Fibroblast of skin of left biceps (primary cell): ENCODE measurements around the gene SPATA46.

Experiments
- DNase-seq, 2 experiments: peaks; one replicate each; pipeline ENCODE4 v3.0.0-alpha.2; 2013; ENCODE audit warnings: low read depth in 2 of 2

Gene SPATA46

GRCh38 chr1:162374406-162374805 is 2.2 kb downstream of the SPATA46 start:
- DNase-seq: no peak

DNA sequence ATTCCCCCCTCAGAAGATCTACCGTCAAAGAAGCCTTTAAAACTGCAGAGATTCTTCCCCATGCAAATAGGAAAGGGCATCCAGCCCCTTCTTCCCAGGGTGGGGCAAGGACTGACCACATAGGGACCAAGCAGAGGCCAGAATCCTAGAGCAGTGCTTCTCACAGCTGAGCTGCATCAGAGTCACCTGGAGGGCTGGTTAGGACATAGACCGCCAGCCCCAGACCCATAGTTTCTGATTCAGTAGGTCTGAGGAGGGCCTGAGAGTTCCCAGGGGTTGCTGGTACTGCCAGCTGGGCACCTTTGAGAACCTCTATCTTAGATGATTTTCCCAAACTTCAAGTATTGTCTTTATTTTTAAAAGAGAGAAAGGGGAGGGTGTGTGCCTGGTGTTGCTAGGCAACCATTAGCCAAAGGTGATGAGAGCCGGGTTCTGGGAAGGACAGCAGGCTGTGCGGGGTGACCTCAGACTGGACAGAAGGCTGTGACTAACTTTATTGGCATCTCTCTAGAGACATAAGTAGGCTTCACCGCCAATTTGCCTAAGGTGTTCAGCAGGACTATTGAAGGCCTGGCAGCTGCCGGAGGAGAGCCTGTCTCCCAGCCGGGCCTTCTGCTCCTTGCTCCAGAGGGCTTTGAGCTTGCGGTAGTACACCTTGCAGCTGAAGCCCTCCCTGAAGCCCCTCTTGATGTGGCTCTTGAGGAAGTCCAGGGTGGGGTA is 3.0 kb downstream of the SPATA46 start:
- DNase-seq: no peak

GRCh38 chr1:162373072-162373427 is 3.6 kb downstream of the SPATA46 start:
- no peak for DNase-seq

GRCh38 chr1:162372159-162373071 is 4.2 kb downstream of the SPATA46 start:
- DNase-seq: no peak

DNA sequence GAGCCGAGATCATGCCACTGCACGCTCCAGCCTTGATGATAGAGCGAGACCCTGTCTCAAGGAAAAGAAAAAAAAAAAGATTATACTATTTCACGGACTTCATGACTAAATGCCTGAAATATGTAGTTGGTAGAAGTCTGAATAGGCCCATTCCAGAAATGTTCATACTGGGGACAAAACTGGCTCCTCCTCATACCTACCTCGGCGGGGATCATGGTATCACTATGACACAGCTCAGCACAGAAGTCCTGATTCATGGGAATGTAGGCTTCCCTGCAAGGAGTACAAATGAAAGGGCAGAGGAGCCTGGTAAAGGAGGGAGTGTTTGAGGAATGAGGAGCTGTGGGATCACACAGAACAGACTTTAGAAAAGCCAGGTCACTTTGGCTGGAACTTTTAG is 5.0 kb downstream of the SPATA46 start:
- no peak for DNase-seq

DNA sequence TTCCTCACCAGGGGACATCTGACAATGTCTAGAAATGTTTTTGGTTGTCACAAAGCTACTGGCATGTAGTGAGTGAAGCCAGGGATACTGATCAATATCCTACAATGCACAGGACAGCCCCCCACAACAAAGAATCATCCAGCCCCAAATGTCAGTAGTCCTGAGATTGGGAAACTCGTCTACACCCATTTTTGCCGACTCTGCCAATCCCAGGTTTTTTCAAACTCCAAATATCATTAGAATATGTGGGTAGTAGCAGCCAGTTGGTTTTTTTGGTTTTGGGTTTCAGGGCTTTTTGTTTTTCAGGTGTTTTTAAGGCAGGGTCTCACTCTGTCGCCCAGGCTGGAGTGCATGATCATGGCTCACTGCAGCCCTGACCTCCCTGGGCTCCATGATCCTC is 5.9 kb downstream of the SPATA46 start:
- no peak for DNase-seq

DNA sequence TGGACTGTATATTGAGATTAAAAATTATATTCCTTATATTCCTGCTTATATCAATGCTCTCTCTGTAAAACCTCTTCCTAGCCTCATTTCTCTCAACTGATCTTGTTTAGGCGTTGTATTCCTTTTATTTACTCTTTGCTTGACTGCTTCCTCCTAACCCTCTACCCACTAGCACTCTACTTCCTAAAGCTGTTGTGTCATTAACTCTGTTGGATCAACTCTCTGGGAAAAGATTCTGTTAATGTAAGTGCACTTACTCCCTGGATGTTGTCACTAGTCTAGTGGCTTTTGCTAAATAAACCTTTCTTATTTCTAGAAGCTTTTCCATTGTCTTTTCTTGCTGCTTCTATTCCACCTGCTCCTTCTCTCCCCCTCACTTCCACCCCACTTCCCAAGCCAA is 6.5 kb downstream of the SPATA46 start:
- DNase-seq: no peak

GRCh38 chr1:162369571-162369970 is 7.1 kb downstream of the SPATA46 start:
- DNase-seq: no peak

DNA sequence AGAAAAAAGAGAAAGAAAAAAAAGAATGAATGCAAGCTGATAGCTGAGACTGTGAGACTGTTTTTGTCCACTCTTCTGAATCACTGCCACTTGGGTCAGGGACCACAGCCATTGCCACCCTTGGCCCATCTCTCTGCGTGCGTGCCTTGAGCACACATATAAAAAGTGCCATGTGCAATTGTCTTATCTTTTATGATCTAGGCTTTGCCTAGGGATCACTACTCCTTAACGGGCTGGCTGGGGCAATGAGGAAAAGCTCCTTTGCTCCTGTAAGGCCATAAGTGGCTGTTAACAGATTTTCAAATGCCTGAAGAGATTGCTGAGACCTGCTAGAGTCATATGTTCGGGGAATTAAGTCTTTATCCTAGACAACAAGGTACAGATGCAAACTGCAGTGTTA is 8.2 kb downstream of the SPATA46 start:
- DNase-seq: no peak

- DNase-seq: no peak
Measured at GRCh38 chr1:162367772-162368171, 8.9 kb downstream of the SPATA46 start.

GRCh38 chr1:162367073-162367472 is 9.6 kb downstream of the SPATA46 start:
- DNase-seq: no peak

- no peak for DNase-seq
Measured at GRCh38 chr1:162366671-162367070, 10.0 kb downstream of the SPATA46 start.

- no peak for DNase-seq
Measured at GRCh38 chr1:162366149-162366548, 10.5 kb downstream of the SPATA46 start.

DNA sequence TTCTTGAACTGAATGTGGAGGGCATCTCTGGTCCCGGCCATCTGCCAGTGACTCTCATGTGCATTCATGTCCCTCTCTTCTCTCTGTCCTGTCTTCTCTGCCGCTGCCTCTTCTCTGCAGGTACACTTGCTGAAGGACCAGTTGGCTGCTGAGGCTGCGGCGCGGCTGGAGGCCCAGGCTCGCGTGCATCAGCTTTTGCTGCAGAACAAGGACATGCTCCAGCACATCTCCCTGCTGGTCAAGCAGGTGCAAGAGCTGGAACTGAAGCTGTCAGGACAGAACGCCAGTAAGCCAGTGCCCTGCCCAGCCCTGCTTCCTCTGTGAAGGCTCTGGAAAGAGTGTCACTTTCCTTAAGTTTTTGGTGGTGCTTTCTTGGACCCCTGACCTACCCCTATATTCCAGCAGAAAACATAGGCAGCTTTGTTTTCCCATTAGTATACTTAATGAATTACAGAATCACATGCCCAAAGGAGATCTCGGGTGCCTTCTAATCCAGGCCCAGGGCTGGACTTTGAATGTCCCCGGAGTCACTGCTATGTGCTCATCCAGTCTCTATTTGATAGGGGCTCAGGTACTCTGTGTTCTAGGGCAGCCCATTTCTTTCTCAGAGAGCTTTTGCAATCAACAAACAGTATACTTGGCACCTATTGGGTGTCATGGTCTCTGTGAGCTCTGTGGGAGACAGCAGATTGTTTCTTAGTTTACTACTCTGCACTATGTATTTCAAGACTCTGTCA is 11.2 kb downstream of the SPATA46 start:
- no peak for DNase-seq

DNA sequence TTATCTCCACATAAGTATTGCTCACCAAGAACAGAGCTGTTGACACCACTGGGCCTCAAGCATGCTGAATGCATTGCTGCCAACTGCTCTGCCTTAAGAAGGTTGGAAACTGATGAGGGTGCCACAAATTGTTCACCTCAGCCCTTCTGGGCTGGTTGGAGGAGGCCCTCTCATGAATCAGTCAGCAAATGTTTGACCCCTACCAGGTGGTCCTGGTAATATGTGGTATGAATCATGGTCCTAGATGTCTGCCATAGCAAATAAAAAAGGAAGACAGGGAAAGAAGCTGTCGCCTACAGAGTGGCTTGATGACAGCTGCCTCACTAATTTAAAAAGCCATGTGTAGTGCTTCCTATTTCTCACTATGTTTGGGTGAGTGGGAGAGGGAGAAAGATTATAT is 12.2 kb downstream of the SPATA46 start:
- DNase-seq: no peak

DNA sequence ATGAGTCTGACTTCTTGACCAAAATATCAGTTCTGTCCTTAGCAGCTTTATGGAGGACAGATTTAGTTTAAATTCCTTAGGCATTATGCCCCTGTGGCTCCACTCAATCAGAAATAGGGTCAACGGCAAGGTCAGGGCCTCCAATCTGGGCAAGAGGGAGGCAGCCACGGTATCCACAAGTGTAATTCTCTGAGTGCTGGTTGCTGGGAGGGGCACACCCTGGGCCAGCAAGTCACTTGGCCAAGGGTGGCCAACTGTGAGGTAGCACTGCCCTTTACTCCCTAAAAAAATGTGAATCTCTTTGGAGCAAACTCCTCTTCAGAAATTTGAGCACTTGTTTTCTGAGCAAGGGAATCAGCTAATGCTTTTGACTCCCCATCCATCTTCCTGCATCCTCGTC is 12.8 kb downstream of the SPATA46 start:
- DNase-seq: no peak

- no peak for DNase-seq
Measured at GRCh38 chr1:162361349-162361748, 15.3 kb downstream of the SPATA46 start.

DNA sequence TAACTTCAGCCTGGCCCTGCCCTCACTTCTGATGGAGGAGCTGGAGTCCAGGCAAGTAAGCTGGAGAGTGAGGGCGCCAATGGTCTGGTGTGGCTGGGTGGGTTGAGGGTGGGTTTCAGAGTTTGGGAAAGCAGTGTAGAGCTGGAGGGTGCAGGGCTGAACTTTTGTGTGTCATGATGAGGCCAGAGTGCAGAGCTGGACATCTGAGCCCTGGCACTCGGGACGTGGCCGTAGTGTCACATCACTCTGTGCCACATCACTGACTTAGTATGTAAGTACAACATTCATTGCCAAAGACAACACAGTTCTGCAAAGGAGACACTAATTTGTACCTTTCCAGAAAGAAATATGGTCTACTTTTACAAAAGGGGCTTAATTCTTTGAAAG is 15.8 kb downstream of the SPATA46 start:
- no peak for DNase-seq

- no peak for DNase-seq
Measured at GRCh38 chr1:162360237-162360873, 16.3 kb downstream of the SPATA46 start.

DNA sequence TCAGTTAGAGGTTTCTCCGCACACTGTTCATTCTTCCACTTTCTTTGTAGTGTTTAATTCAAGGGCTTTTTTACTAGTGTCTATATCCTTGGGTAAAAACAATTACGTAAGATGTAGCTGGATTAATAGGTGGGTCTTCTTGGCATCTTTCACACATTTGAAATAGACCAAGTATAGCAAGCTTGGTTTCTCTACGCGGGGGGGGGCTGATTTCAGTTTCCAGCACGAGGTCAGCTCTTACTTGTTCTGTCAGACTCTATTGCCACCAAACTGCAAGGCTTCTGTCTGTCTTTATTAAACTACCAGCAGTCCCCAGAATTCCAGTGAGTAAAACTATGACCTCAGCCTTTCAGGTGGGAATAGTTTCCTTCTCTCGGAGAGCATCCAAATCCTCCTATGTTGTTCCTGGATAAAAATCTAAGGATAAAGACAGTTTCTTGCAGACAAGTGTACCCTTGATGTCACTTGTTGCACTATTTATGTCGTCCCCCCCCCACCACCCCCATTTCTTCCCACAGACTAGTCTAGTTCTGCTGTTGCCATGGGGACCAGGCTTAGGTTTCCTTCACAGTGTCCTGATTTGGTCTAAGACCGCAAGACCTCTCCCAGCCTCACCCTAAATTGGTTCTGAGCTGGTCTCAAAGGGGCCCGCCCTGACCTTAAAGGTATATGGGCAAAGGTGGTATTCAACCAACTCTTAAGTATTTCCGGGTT is 17.0 kb downstream of the SPATA46 start:
- DNase-seq: no peak

GRCh38 chr1:162358928-162359327 is 17.7 kb downstream of the SPATA46 start:
- DNase-seq: no peak
